NCI-H2107 (cell line): ENCODE results near the gene BLM.

Experiments used
- DNase-seq: peaks from one replicate; lab custom pipeline; 2025; lab: John Stamatoyannopoulos, UW

BLM gene

DNA sequence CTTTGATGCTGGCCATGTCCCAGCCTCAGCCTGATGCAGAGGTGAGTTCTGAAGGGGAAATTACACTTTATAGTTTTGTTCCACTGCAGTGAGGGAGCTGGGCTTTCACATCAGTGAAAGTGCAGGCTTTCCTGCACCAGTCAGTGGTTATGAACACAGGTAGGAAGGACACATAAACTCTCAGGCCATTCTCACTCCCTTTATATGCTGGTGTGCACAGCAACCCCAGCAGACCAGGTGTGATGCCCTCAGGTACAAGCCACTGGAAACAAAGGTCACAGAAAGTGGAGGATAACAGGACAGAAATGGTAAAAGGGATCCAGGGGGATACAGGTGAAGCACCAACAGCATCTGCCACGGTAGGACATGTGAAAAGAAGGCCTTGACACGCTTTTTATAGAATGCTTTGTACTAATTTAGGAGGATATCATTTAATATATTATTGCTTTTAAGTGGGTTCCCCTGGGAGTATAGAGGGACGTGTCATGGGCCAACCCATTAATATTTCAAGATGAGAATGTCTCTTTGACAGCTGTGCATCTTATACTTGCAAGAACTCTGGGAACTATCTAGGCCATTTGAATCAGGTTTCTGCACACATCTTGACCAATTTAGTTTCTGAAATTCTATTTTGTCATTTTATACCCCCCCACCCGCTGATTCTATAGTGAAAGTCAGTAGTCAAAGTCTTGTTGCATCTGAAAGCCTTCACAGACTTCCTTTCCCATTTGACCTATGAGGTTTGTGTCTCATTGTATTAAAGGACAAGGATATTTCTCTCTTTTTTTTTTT is 25.0 kb upstream of the BLM start:
- no peak for DNase-seq

GRCh38 chr15:90694987-90695386 is 22.2 kb upstream of the BLM start:
- no peak for DNase-seq

DNA sequence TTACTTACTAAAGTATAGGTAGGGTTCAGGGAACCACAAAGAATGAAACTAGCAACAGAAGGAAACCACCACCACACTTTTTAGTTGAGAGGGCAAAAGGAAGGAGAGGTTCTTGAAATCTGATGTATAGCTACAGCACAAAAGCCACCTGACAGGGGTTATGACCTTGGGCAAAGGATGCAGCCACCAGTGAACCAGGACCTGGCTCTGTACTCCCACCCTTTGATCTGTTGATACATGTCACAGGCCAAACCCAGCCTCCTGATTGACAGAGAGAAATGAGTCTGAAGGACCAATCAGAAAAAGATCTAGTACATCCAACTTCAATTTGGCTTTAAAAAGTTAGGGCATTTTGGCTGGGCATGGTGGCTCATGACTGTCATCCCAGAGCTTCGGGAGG is 20.0 kb upstream of the BLM start:
- DNase-seq, result no peak

DNA sequence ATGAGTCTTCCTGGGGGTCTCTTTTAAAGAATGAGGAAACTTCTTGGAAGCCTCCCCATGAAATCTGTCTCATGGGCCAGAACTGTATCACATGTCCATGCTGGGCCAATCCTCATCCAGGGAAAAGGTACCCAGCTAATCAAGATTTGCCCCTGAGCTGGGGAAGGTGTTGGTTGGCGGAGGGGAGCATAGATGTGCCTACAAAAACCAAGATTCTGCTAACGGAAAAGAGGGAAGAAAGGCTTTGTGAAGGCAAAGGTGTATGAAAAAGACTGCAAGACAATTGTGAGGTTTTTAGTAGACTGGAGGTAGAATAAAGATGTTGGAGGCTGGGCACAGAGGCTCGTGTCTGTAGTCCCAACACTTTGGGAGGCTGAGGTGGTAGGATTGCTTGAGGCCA is 18.5 kb upstream of the BLM start:
- no peak for DNase-seq

DNA sequence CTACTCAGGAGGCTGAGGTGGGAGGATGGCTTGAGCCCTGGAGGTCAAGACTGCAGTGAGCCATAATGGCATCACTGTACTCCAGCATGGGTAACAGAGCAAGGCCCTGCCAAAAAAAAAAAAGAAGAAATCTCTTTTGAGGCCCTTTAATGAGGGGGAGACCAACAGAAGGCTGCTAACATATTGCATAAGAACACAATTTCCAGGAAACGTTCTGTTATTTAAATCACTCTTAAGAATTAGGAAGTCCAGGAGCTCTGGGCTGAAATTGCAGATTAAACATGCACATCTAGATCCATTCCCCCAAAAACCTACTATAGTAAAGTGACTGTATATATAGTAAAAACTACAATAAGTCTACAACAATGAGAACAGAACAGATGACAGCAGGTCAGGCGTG is 16.1 kb upstream of the BLM start:
- no peak for DNase-seq

DNA sequence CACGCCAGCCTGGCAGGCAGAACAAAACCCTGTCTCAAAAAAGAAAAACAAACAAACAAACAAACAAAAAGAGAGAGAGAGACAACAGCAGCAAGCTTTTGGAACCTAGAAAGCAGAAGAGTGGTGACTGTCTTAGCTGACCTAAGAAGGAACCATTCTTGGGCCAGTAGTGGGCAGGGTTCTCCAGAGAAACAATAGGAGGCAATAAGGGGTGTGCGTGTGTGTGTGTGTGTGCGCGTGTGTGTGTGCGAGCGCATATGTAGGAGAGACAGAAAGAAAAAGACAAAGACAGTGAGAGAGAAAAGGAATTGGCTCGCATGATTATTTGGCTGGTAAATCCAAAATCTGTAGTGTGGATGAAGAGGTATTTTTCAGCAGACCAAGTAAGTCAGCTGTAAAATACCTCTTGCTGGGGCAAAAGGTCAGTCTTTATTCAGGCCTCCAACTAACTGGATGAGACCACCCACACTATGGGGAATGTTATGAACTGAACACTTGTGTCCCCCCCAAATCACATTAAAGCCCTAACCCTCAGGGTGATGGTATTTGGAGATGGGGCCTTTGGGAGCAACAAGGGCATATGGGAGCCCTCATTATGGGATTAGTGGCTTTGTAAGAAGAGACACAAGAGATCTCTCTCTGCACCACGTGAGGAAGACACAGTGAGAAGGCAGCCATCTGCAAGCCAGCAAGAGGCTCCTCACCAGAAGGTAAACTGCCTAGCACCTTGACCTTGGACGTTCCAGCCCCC is 15.1 kb upstream of the BLM start:
- no peak for DNase-seq

- DNase-seq, result no peak
These were observed 13.7 kb upstream of the BLM start for GRCh38 chr15:90703455-90703854.

DNA sequence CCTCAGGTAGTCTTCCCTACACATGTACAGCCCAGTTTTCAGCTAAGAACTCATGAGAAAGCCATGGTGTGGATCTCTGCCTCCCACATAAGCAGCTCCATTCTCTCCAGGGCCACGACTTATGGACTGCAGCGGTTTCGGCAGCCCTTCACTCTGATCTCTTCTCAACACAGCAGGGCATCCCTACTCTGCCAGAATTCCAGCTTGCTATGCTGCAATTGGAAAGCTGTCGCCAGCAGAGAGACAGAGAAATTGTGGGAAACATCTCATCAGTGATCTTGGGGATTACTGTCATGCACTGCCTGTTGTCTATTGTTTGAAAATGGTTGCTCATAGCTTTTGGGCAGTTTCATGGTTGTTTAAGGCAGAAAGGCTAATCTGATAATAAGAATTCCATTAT is 11.9 kb upstream of the BLM start:
- DNase-seq, result no peak

GRCh38 chr15:90706394-90707327 is 10.5 kb upstream of the BLM start:
- DNase-seq, result peak; percentile 23

- DNase-seq, result no peak
These were observed 9.7 kb upstream of the BLM start for GRCh38 chr15:90707489-90707888.

GRCh38 chr15:90708516-90708915 is 8.6 kb upstream of the BLM start:
- DNase-seq, result peak; percentile 7

- no peak for DNase-seq
These were observed 7.9 kb upstream of the BLM start for GRCh38 chr15:90709278-90709677.

DNA sequence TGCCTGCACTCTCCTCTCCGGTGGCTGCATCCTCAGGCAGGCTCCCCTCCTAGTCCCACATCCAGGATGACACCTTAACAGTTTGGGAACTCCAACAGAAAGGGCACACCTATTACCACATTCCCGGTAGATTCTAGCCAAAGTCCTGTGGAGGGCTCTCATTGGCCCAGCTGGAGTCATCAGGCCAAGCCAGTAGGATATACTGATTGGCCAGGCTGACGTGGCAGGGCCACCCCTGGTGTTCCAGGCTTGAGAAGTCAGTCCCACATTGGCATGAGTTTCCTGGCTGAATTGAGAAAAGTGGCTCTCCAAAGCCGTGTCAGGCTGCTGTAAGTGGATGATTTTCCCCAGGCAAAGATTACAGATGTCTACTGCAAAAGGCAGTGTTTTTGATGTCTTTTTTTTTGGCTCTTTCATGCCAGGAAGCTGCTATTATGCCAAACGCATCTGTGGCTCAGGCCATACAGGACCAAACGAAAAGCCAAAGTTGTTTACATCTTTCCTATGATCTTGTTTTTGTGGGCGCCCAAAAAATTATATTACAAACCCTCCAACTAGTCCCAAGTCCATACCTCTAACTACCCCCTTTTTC is 6.6 kb upstream of the BLM start:
- DNase-seq, result peak; percentile 32

GRCh38 chr15:90711418-90711824 is 5.7 kb upstream of the BLM start:
- peak; percentile 36 for DNase-seq

- DNase-seq, result no peak
These were observed 5.3 kb upstream of the BLM start for GRCh38 chr15:90711842-90712241.

- no peak for DNase-seq
These were observed 4.1 kb upstream of the BLM start for GRCh38 chr15:90713081-90713480.

GRCh38 chr15:90716317-90716975 is 700 bp upstream of the BLM start:
- no peak for DNase-seq

DNA sequence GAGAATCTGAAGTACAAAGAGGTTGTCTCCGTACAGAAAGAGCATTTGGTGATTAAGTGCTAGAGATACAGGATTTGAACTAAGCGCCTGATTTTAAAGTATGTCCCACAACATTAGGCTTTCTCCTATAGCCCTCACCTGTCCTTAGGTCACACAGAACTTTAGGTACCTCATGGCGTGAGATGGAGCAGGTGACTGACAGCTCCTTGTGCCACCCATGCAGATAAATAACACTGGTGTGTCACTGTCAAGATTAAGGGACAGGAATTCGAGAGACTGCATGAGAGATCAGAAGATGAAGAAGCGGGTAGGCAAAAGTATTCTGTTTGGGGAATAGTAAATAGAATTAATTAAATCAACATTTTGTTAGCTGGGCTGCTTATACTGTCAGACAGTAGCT is 1.1 kb downstream of the BLM start:
- DNase-seq, result no peak

DNA sequence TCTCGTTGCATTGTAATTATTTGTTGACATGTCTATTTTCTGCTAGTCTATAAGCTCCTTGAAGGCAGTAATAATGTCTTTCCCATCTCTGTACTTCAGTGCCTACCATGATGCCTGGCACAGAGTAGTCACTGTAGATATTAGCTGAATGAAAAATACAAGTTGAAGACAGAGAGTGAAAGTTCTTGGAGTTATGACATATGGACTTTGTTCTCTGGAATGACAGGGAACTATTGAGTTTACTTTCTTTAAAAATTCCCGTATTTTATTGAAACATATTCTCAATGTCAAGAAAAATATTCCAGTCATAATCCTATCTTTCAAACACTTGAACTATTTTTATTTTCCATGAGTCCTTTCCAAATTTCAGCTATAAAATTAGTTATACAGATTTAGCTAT is 3.0 kb downstream of the BLM start:
- no peak for DNase-seq

GRCh38 chr15:90729261-90729660 is 12.1 kb downstream of the BLM start:
- no peak for DNase-seq

- DNase-seq, result no peak
These were observed 13.1 kb downstream of the BLM start for GRCh38 chr15:90730290-90730689.

- DNase-seq, result no peak
These were observed 18.8 kb downstream of the BLM start for GRCh38 chr15:90735923-90736322.
